ENCODE results near the gene PNKP. TPM values are rescaled to one million over a fixed set of nuclear protein-coding genes. Genes with fewer than 3 reads are reported as not detected.

Gene PNKP
- total RNA-seq, 2 donors from 2014 or later: 53.7 to 137 TPM

- Histone ChIP-seq H3K27me3 (no peaks in the 10 kb centered on the region), H3K9ac (ENCODE audit: low read depth in 2 of 2, low read length in 2 of 2) (no peak overlapping the region), H3K9me3 (no peaks in the 10 kb centered on the region), H3K27ac (no peak overlapping the region), H3K4me1 (peaks cover 15% of the 10 kb centered on the region), H3K4me3 (no peak overlapping the region), H3K36me3 (no peaks in the 10 kb centered on the region)
- no peak for TF ChIP-seq CTCF (IDR thresholded peaks at IDR 0.05)
- intact Hi-C loops (cut with DNase I): loop anchor here (10.0 kb wide), 1 partner anchor 49 kb away; the partner anchor contains the start of genes FUZ and MED25
- peak; percentile 22 for DNase-seq
Measured at GRCh38 chr19:49863935-49864320, 3.4 kb downstream of the PNKP start.

GRCh38 chr19:49863254-49863934 is 4.0 kb downstream of the PNKP start:
- H3K27ac ChIP-seq: no peak overlapping the region
- no peak for DNase-seq
- no peak overlapping the region for H3K9ac ChIP-seq (ENCODE audit: low read depth in 2 of 2, low read length in 2 of 2)
- H3K4me1 ChIP-seq: peaks cover 15% of the 10 kb centered on the region
- H3K9me3 ChIP-seq: no peaks in the 10 kb centered on the region
- intact Hi-C loops (cut with DNase I): loop anchor here (10.0 kb wide), 1 partner anchor 49 kb away; the partner anchor contains the start of genes FUZ and MED25
- TF ChIP-seq CTCF (IDR thresholded peaks at IDR 0.05): no peak
- no peaks in the 10 kb centered on the region for H3K36me3 ChIP-seq
- H3K27me3 ChIP-seq: no peaks in the 10 kb centered on the region
- no peak overlapping the region for H3K4me3 ChIP-seq

- H3K9me3 ChIP-seq: no peaks in the 10 kb centered on the region
- H3K27me3 ChIP-seq: no peaks in the 10 kb centered on the region
- DNase-seq: peak; percentile 26
- no peak overlapping the region for H3K9ac ChIP-seq (ENCODE audit: low read depth in 2 of 2, low read length in 2 of 2)
- peaks cover 15% of the 10 kb centered on the region for H3K4me1 ChIP-seq
- intact Hi-C loops (cut with DNase I): loop anchor here (10.0 kb wide), 1 partner anchor 48 kb away; the partner anchor contains the start of genes FUZ and MED25
- TF ChIP-seq CTCF (IDR thresholded peaks at IDR 0.05): no peak
- H3K27ac ChIP-seq: no peak overlapping the region
- no peaks in the 10 kb centered on the region for H3K36me3 ChIP-seq
- no peak overlapping the region for H3K4me3 ChIP-seq
Measured at GRCh38 chr19:49862391-49863253, 4.8 kb downstream of the PNKP start.

GRCh38 chr19:49861541-49862378 is 5.6 kb downstream of the PNKP start:
- no peak overlapping the region for H3K4me3 ChIP-seq
- no peak for DNase-seq
- peaks cover 7% of the 10 kb centered on the region for H3K36me3 ChIP-seq
- intact Hi-C loops (cut with DNase I): loop anchor here (10.0 kb wide), 1 partner anchor 47 kb away; the partner anchor contains the start of genes FUZ and MED25
- peaks cover 15% of the 10 kb centered on the region for H3K4me1 ChIP-seq
- H3K9ac ChIP-seq (ENCODE audit: low read depth in 2 of 2, low read length in 2 of 2): no peak overlapping the region
- no peaks in the 10 kb centered on the region for H3K27me3 ChIP-seq
- H3K27ac ChIP-seq: no peak overlapping the region
- no peak for TF ChIP-seq CTCF (IDR thresholded peaks at IDR 0.05)
- no peaks in the 10 kb centered on the region for H3K9me3 ChIP-seq

- Histone ChIP-seq H3K4me3 (no peak overlapping the region), H3K36me3 (peaks cover 11% of the 10 kb centered on the region)
- no peak for TF ChIP-seq CTCF (IDR thresholded peaks at IDR 0.05)
Measured at GRCh38 chr19:49861107-49861506, 6.3 kb downstream of the PNKP start.

More at GRCh38 chr19:49861107-49861506, 6.3 kb downstream of the PNKP start:
- intact Hi-C loops (cut with DNase I): loop anchor here (10.0 kb wide), 1 partner anchor 46 kb away; the partner anchor contains the start of genes FUZ and MED25
- no peak overlapping the region for H3K27ac ChIP-seq
- H3K9me3 ChIP-seq: no peaks in the 10 kb centered on the region
- DNase-seq: no peak
- H3K9ac ChIP-seq (ENCODE audit: low read depth in 2 of 2, low read length in 2 of 2): no peak overlapping the region
- H3K27me3 ChIP-seq: no peaks in the 10 kb centered on the region
- H3K4me1 ChIP-seq: peaks cover 11% of the 10 kb centered on the region
